ENCODE results near the gene NIT1.

The NIT1 gene

DNA sequence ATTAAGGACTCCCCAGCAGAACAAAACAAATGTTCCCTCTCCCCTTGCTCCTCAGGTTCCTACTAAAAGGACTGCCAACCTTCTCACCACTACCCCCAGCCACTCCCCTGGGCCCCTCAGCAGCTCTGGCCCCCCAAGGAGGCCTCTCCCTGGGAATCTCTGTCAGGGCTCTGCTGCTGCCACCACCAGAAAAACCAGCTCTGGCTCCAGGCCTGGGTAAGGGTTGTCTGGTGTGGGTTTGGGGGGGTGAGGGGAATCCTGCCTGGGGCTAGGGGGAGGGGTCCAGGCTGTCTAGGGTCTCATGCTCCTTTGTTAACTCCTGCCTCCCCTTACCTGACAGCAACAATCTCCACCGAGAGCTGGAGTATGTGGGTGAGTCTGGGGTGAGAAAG is 33.3 kb upstream of the NIT1 start:
- DNase-seq, result no peak

- no peak for DNase-seq
These were observed 32.7 kb upstream of the NIT1 start for GRCh38 chr1:161085165-161085564.

GRCh38 chr1:161086457-161086856 is 31.4 kb upstream of the NIT1 start:
- DNase-seq, result no peak

DNA sequence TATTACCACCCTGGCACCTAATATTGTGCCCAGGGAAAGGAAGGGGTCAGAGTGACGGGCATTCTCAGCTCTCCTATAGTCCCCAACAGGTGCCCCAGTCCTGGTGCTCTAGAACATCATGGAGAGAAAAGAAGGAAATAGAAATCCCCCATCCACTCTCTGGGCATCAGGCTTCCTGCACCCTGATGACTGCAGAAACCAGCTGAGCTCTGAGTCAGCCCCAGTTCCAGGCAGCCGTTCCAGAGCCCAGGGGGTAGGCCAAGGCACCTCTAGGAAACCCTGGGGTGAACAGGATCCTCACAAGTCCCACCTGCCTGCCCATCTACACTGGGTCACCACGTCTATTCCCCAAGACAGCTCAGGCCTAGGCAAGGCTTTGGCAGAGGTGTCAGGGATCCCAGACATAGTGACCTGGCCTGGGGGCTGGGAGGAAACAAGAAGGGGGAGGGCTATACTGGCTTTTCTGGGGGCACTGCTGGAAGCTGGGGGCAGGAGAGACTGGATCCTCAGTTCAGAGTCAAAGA is 29.3 kb upstream of the NIT1 start:
- DNase-seq, result no peak

DNA sequence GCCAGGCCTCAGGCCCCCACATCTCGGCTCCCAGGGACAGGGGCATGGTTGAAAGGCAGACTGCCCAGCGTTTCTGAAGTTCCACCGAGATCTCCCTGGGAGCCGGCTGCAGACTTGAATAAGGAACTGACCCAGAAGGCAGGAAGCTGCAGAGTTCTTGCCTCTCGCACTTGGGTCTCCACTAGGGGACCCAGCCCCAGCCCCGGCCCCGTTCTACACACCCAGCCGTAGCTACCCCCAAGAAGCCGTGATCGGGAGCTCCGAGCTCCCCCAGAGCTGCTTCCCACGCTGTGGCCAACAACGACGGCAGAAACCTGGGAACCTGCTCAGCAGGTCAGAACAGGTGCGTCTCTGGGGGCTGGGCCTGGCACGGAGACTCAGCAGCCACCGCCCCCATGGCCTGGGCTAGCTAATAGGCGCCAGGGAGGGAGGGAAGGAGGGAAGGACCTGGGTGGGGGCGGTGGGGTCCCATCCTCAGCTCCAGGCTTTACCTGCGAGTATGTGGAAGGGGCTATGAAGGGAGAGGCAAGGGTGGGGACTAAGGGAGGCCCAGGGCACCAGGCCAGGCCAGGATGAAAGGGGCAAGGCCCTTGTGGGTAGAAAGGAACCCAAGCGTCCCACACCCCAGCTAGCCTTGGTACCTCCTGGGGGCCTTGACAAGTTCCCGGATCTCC is 28.5 kb upstream of the NIT1 start, which contains the start of gene NECTIN4:
NECTIN4 (minus strand) TSS at position 308 of the 674 bp plus-strand sequence; CDS start at position 46, 262 bp downstream.
- DNase-seq, result no peak

DNA sequence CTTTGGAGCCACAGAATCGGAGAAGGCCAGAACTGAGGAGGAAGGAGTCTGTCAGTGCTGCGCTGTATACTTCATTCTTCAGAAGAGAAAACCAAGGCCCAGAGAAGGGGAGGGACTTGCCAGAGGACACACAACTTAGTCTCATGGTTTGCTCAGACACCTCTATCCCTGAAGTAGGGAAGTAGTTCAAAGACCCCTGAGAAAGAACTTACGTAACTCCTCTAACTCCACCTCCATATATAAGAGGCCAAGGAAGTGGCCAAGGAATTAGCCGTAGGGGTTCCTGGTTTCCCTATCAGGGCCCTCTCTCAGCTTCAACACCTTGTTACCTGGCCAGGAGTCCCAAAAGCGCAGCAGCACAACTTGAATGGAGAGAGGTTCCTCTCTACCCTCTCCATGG is 28.0 kb upstream of the NIT1 start:
- no peak for DNase-seq

DNA sequence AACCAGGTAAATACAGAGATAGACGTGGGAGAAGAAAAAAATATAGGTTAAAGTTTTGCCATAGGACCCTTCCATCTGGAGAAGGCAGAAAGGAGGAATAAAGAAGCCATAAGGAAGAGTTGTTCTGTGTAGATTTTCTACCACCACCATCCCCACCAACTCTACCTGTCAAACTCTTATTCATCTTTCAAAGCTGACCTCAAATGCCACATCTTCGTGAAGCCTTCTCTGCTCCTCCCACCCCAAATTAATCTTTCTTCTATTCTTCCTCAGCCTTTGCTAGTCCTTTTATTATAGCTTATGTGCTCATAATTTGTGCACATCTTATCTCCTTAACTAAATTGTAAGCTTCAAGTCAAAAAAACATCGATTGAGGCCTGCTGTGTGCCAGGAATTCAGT is 27.3 kb upstream of the NIT1 start:
- no peak for DNase-seq

GRCh38 chr1:161091093-161091492 is 26.8 kb upstream of the NIT1 start:
- DNase-seq, result no peak

GRCh38 chr1:161091796-161092507 is 26.0 kb upstream of the NIT1 start:
- no peak for DNase-seq

DNA sequence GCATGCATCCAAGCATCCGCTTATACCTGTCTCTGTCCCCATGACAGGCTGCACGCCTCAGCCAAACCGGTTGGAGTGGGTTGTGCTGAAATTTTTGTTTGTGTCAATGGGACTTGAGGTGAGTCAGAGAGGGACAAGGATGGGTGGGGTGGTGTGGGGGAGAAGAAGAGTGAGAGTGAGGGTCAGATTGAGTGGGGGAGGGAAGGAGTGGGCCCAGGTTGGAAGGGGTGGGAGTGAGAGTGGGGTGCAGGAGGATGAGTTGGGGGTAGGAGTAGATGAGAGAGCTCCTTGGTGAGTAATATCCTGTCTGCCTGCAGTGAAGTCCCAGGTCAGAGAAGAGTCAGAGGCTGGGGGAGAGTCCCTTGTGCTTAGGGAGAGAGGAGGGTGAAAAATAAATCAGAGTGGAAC is 25.3 kb upstream of the NIT1 start:
- DNase-seq, result no peak

DNA sequence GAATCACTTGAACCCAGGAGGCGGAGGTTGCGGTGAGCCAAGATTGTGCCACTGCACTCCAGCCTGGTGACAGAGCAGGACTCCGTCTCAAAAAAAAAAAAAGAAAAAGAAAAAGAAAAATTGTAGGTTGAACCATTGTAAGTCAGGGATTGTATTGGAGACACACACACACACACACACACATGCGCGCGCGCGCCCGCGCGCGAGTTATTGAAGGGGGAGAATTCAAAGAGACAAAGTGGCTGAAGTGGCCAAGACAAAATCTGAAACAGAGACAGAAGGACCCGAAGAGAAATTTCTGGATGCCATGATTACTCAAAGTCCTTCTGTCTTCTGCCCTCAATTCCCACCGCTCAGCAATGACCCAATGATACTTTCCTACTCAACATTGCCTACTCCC is 23.4 kb upstream of the NIT1 start:
- DNase-seq, result no peak

GRCh38 chr1:161095230-161095629 is 22.7 kb upstream of the NIT1 start:
- no peak for DNase-seq

DNA sequence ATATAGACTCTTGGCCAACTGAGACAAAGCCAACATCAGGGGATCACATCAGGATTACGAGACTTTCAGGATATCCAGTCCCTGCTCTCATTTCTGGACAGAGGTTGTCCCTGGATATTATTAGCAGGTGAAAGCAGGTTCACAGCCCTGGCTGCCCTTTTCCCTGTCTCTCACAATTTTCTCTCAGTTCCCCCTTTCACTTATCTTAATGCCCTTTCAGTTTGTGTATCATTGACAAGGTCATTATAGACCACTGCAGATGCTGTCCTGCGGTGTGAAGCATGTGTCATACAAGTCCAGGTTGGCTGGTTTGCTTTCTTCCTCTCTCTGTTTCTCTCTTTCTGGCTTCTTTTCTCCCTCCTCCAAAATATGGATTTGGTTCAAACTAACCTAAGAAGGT is 21.9 kb upstream of the NIT1 start:
- no peak for DNase-seq

DNA sequence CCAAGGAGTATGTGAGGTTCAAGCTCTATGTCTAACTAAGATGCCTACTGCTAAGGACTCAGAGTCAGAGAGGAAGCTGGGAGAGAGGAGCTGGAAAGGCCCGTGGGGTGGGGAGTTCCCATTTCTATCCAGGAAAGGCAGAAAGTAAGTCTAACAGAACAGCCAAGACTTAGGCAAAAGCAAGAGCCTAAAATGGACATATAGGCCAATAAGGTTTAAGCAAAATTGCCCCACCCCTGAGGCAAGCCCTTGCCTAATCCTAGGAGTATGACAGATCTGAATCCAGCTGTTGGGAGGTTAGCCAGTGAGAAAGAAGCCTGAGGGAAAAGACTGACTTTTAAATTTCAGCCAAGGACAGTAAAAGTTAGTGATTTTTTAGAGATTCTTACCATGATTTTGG is 21.4 kb upstream of the NIT1 start:
- DNase-seq, result no peak

- peak; percentile 92 to 97 for DNase-seq
These were observed 19.5 kb upstream of the NIT1 start, which contains the start of gene KLHDC9 for GRCh38 chr1:161098210-161099068. Gene KLHDC9, plus strand, starts transcription at chr1:161098361. Its CDS starts 175 bp downstream, at chr1:161098536.

DNA sequence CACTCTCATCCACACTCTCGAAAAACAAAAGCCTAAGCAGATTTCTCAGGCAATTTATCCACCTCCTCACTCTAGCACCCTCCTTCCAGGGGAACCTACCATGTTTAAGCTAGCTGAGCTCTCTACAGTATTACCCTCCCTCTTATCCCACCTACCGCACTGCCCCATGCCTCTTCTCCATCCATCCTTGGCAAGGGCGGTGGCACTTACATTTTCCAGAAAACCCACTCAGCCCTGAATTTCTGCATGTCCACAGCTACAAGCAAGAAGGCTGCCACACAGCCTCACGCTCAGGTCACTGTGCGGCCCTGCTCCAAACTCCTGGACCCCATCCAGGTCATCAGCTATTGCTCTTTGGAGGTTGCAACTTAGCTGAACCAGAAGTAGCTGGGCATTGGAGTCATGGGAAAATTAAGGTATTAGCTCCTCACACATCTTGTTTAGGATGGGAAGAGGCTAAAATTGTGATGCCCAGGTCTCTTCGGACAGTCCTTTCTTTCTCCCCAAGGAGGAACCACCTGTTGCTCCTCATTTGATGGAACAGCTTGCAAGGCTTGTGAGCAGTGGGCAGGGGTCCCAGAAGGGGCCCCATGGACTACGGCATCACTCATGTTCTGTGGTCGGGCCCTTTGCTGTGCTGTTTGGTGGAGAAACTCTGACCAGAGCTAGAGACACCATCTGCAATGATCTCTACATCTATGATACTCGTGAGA is 18.7 kb upstream of the NIT1 start:
- no peak for DNase-seq

- DNase-seq, result no peak
These were observed 17.3 kb upstream of the NIT1 start for GRCh38 chr1:161100556-161100955.

- no peak for DNase-seq
These were observed 11.5 kb upstream of the NIT1 start for GRCh38 chr1:161106431-161106830.

DNA sequence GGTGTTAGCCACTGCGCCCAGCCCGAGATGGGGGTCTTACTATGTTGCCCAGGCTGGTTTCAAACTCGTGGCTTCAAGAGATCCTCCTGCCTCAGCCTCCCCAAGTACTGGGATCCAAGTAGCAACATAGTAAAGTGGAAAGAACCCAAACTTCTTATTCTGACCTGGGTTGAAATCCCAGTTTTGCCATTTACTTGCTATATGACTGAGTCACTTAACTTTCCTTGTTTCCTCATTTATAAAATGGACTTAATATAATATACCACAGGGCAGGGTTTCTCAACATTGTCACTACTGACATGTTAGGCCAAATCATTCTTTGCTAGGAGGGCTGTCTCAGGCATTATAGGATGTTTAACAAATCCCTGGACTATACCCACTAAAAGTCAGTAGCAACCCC is 6.8 kb upstream of the NIT1 start:
- DNase-seq, result no peak

- DNase-seq, result no peak
These were observed 6.4 kb upstream of the NIT1 start for GRCh38 chr1:161111527-161111926.

DNA sequence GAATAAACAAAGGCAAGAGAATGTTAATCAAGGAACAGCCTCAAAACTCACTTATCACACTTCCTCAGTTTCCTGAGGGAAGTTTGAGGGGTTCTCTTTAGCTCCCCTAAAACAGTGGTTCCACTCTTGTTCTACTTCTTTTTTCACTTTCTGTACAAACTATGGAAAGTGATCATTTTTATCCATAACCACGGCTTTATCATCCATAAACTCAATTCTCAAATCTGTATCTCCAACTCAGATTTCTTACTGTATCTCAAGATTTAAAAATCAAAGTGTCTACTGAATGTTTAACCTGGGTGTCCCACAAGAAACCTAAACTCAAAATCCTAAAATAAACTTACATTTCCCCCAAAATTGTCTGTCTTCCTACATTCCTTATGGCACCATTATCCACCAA is 4.0 kb upstream of the NIT1 start:
- no peak for DNase-seq

GRCh38 chr1:161114556-161114955 is 3.3 kb upstream of the NIT1 start:
- DNase-seq, result no peak

Data from SHP77 (cell line).